ENCODE data around the gene KIRREL1.

The KIRREL1 gene

GRCh38 chr1:157984469-157984868 lies 9.0 kb upstream of the KIRREL1 start:
- intact Hi-C loops (cut with DNase I; ENCODE audit: low total_unique reads) = no loop called here
- no peak for TF ChIP-seq CTCF (IDR thresholded peaks at IDR 0.05)

GRCh38 chr1:157985473-157985872 lies 8.0 kb upstream of the KIRREL1 start:
- no peak for DNase-seq
- intact Hi-C loops (cut with DNase I; ENCODE audit: low total_unique reads) = no loop called here
- Histone ChIP-seq H3K4me3 (no peak overlapping the region), H3K4me1 (no peaks in the 10 kb centered on the region), H3K27ac (no peak overlapping the region), H3K27me3 (no peaks in the 10 kb centered on the region), H3K9me3 (no peaks in the 10 kb centered on the region), H3K36me3 (no peaks in the 10 kb centered on the region)
- no peak for TF ChIP-seq CTCF (IDR thresholded peaks at IDR 0.05)

More at GRCh38 chr1:157984469-157984868, 9.0 kb upstream of the KIRREL1 start:
- no peak overlapping the region for H3K4me3 ChIP-seq
- H3K27ac ChIP-seq = no peak overlapping the region
- no peaks in the 10 kb centered on the region for H3K9me3 ChIP-seq
- no peaks in the 10 kb centered on the region for H3K36me3 ChIP-seq
- H3K27me3 ChIP-seq = no peaks in the 10 kb centered on the region
- H3K4me1 ChIP-seq = no peaks in the 10 kb centered on the region
- DNase-seq = no peak

- Histone ChIP-seq H3K9me3 (no peaks in the 10 kb centered on the region), H3K36me3 (no peaks in the 10 kb centered on the region), H3K4me3 (no peak overlapping the region), H3K27me3 (no peaks in the 10 kb centered on the region), H3K27ac (no peak overlapping the region), H3K4me1 (peaks cover 0 to 12% (median 10%) of the 10 kb centered on the region in 4 donors)
- TF ChIP-seq CTCF (IDR thresholded peaks at IDR 0.05) = no peak
- intact Hi-C loops (cut with DNase I; ENCODE audit: low total_unique reads) = no loop called here
- DNase-seq = no peak
Measured at GRCh38 chr1:157988002-157988401, 5.4 kb upstream of the KIRREL1 start.

GRCh38 chr1:157992031-157992832 lies 1.2 kb upstream of the KIRREL1 start:
- Histone ChIP-seq H3K27me3 (no peaks in the 10 kb centered on the region), H3K4me3 (peak overlapping the region in 1 of 2 donors; percentile 91), H3K9me3 (no peaks in the 10 kb centered on the region), H3K27ac (peak overlapping the region; percentile 97 to 99), H3K36me3 (no peaks in the 10 kb centered on the region), H3K4me1 (peaks cover 0 to 34% (median 30%) of the 10 kb centered on the region in 4 donors)
- peak; percentile 84 to 89 for DNase-seq
- intact Hi-C loops (cut with DNase I; ENCODE audit: low total_unique reads) = loop anchor here (2.0 kb wide), 2 partner anchors 45 to 97 kb away; no protein-coding TSS in a partner anchor
- peak; percentile 95 to 97 for TF ChIP-seq CTCF (IDR thresholded peaks at IDR 0.05)

- no peaks in the 10 kb centered on the region for H3K9me3 ChIP-seq
Measured at GRCh38 chr1:157992833-157993146, 655 bp upstream of the KIRREL1 start.

More at GRCh38 chr1:157992833-157993146, 655 bp upstream of the KIRREL1 start:
- H3K36me3 ChIP-seq = no peaks in the 10 kb centered on the region
- DNase-seq = no peak
- H3K27me3 ChIP-seq = no peaks in the 10 kb centered on the region
- TF ChIP-seq CTCF (IDR thresholded peaks at IDR 0.05) = no peak
- H3K27ac ChIP-seq = peak overlapping the region; percentile 97 to 99
- intact Hi-C loops (cut with DNase I; ENCODE audit: low total_unique reads) = loop anchor here (2.0 kb wide), 2 partner anchors 44 to 96 kb away; no protein-coding TSS in a partner anchor
- H3K4me1 ChIP-seq = peaks cover 0 to 40% (median 34%) of the 10 kb centered on the region in 4 donors
- peak overlapping the region; percentile 91 to 99 for H3K4me3 ChIP-seq
